Measurements from ENCODE around the gene PDYN.

DNA sequence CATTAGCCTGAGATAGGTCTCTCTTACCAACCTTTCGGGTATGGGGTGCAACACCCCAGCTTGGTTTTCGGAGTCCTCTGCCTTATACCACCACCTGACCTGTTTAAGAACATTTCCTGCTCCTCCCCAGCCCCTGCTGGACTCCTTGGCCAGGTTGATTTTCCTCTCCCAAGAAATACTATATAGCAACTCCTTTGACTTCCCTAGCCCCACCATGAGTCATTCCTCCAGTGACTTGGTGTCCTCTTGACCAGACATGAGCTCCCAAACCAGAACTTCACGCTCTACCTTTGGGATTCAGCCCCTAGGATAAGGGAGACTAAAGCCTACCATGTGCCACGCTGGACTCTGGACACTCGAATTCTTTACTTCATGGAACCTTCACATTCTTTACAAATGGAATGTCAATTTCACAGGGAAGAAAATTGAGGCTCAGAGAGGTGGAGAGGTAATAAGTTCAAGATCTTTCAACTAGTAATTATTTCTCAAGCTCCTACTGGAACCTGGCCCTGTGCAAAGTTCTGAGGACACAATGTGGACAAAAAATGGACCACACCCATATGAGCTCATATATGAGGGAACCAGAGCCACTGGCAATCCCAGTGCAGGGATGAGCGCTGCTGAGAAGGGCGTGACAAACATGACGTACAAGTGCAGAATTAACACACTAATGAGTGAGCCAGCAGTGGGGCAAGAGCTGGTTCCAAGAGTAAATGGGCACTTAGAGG, 50.4 kb downstream of the PDYN start:
- TF ChIP-seq SUZ12 (IDR thresholded peaks at IDR 0.05; ENCODE audit: unreplicated experiment) (no peak), SMC3 (IDR thresholded peaks at IDR 0.05; ENCODE audit: borderline replicate concordance, low read length) (no peak), ZNF687 (IDR thresholded peaks at IDR 0.05) (no peak), POLR2A (IDR thresholded peaks at IDR 0.05; ENCODE audit: low read depth, low read length) (no peak), ZBTB4 (CRISPR knock-in tag; IDR thresholded peaks at IDR 0.05) (no peak)
- TF ChIP-seq, protein P1, sequence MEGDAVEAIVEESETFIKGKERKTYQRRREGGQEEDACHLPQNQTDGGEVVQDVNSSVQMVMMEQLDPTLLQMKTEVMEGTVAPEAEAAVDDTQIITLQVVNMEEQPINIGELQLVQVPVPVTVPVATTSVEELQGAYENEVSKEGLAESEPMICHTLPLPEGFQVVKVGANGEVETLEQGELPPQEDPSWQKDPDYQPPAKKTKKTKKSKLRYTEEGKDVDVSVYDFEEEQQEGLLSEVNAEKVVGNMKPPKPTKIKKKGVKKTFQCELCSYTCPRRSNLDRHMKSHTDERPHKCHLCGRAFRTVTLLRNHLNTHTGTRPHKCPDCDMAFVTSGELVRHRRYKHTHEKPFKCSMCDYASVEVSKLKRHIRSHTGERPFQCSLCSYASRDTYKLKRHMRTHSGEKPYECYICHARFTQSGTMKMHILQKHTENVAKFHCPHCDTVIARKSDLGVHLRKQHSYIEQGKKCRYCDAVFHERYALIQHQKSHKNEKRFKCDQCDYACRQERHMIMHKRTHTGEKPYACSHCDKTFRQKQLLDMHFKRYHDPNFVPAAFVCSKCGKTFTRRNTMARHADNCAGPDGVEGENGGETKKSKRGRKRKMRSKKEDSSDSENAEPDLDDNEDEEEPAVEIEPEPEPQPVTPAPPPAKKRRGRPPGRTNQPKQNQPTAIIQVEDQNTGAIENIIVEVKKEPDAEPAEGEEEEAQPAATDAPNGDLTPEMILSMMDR (IDR thresholded peaks at IDR 0.05 in 2 of 3, conservative IDR thresholded peaks at IDR 0.05 in 1 of 3; ENCODE audit: control insufficient read depth in 2 of 3, extremely low read depth in 1 of 3, insufficient read depth in 1 of 3, low read depth in 3 of 3, low read length in 3 of 3): no peak

All from GM12878 (cell line).